CD4-positive, alpha-beta T cell treated with Interleukin-21 for 1 hour (primary cell): ENCODE measurements around the gene GPR6.

Experiments used
- DNase-seq: peaks from one replicate; pipeline ENCODE4 v3.0.0-alpha.2; 2020

GPR6 gene

GRCh38 chr6:110002676-110003075 lies 24.6 kb downstream of the GPR6 start:
- DNase-seq: no peak

GRCh38 chr6:110013386-110013785 lies 35.3 kb downstream of the GPR6 start:
- no peak for DNase-seq

DNA sequence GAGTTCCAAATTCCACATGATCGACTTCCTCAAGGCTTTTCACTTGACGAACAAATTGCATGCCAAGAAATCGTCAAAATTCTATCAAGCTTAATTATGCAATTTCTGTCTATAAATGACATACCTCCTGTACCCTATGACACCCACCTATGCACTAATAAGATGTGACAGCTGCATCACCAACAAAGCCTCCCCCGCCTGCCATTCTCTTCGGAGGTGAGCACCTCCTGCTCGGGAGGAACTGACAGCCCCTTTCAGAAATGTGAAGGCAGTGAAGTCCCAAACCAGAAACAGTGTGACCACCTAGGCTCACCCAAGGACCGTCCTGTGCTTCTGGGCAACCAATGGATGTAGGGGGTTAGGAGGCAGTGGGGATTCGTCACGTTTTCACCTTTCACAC lies 37.1 kb downstream of the GPR6 start:
- DNase-seq: no peak

GRCh38 chr6:110017306-110017705 lies 39.2 kb downstream of the GPR6 start:
- DNase-seq: no peak

- no peak for DNase-seq
These were observed 39.8 kb downstream of the GPR6 start for GRCh38 chr6:110017946-110018345.

- no peak for DNase-seq
These were observed 40.4 kb downstream of the GPR6 start for GRCh38 chr6:110018486-110018885.

DNA sequence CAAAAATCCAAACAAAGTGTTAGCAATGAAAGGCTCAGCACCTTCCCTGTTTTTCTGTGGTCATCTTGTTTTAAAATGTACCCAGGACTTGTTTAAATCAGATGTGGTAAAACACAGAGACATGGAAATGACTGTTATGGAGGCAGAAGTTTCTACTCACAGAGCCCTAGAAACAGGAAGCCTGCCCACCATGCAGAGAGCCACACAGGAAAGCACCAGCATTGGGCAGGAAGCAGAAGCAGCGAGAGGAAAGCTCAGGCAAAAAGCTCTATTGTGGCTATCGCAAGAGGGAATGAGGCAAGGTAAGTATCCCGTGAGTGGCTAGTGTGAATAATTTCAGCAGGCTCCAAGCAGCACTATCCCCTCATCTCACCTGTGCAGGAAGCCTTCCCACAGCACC lies 42.8 kb downstream of the GPR6 start:
- DNase-seq: no peak

- DNase-seq: no peak
These were observed 51.0 kb downstream of the GPR6 start for GRCh38 chr6:110029144-110029543.
